ENCODE results near the gene UNC119B. TPM values are rescaled to one million over a fixed set of nuclear protein-coding genes. Genes with fewer than 3 reads are reported as not detected.

Gene UNC119B
- total RNA-seq, 2 experiments from 2014 or later: 17.2 to 27.4 TPM

- Histone ChIP-seq H3K4me3 (ENCODE audit: low read depth, low read length, poor library complexity, severe bottlenecking) (no peak overlapping the region), H4K20me1 (ENCODE audit: insufficient read depth, low read length) (no peaks in the 10 kb centered on the region), H3K79me2 (ENCODE audit: insufficient read depth, low read depth, low read length) (no peaks in the 10 kb centered on the region; the same call in 1 of the 2 replicates), H3K4me1 (ENCODE audit: insufficient read depth, low read length, poor library complexity, severe bottlenecking) (peaks cover 7% of the 10 kb centered on the region), H2AFZ (ENCODE audit: low read length) (no peak overlapping the region), H3K9me2 (ENCODE audit: insufficient read depth, low read length) (no peaks in the 10 kb centered on the region), H3K4me2 (ENCODE audit: low read length) (no peak overlapping the region), H3K36me3 (ENCODE audit: insufficient read depth, low read length) (peaks cover 35% of the 10 kb centered on the region), H3K9me3 (ENCODE audit: low read length) (no peaks in the 10 kb centered on the region), H3K27ac (ENCODE audit: low read depth, low read length, poor library complexity, severe bottlenecking) (no peak overlapping the region)
- ChIA-PET CTCF (ENCODE audit: unreplicated experiment) (no interaction called here), POLR2A (interaction anchor here (0.6 kb wide), 1 partner anchor 17 kb away, joined by 4 read pairs; no protein-coding TSS in a partner anchor)
- DNase-seq (ENCODE audit: low spot score): no peak
- intact Hi-C loops (cut with micrococcal nuclease; ENCODE audit: unreplicated experiment): no loop called here
- TF ChIP-seq CTCF (conservative IDR thresholded peaks at IDR 0.05; ENCODE audit: low read length) (no peak), EZH2phosphoT487 (IDR thresholded peaks at IDR 0.05; ENCODE audit: borderline replicate concordance, low read depth, low read length) (no peak)
- no TSS peak for BruUV-seq (replicated peaks)
Measured at GRCh38 chr12:120706029-120706428, 4.2 kb upstream of the UNC119B start.

- no peak for TF ChIP-seq CTCF (conservative IDR thresholded peaks at IDR 0.05; ENCODE audit: low read length)
- no peak for TF ChIP-seq EZH2phosphoT487 (IDR thresholded peaks at IDR 0.05; ENCODE audit: borderline replicate concordance, low read depth, low read length)
- no TSS peak for BruUV-seq (replicated peaks)
- Histone ChIP-seq H3K4me1 (ENCODE audit: insufficient read depth, low read length, poor library complexity, severe bottlenecking) (peaks cover 31% of the 10 kb centered on the region), H3K4me2 (ENCODE audit: low read length) (no peak overlapping the region), H3K9me3 (ENCODE audit: low read length) (no peaks in the 10 kb centered on the region), H3K36me3 (ENCODE audit: insufficient read depth, low read length) (peaks cover 14% of the 10 kb centered on the region), H3K27ac (ENCODE audit: low read depth, low read length, poor library complexity, severe bottlenecking) (no peak overlapping the region), H3K79me2 (ENCODE audit: insufficient read depth, low read depth, low read length) (no peaks in the 10 kb centered on the region; the same call in 1 of the 2 replicates), H3K4me3 (ENCODE audit: low read depth, low read length, poor library complexity, severe bottlenecking) (no peak overlapping the region), H4K20me1 (ENCODE audit: insufficient read depth, low read length) (no peaks in the 10 kb centered on the region), H2AFZ (ENCODE audit: low read length) (no peak overlapping the region), H3K9me2 (ENCODE audit: insufficient read depth, low read length) (no peaks in the 10 kb centered on the region)
- ChIA-PET CTCF (ENCODE audit: unreplicated experiment) (interaction anchor here (1.7 kb wide), 1 partner anchor 60 kb away, joined by 8 read pairs; no protein-coding TSS in a partner anchor), POLR2A (interaction anchor here (1.0 kb wide), 1 partner anchor 10 kb away, joined by 4 read pairs; no protein-coding TSS in a partner anchor)
- intact Hi-C loops (cut with micrococcal nuclease; ENCODE audit: unreplicated experiment): no loop called here
- DNase-seq (ENCODE audit: low spot score): no peak
Measured at GRCh38 chr12:120708651-120709050, 1.6 kb upstream of the UNC119B start.

- CTCF ChIA-PET (ENCODE audit: unreplicated experiment): interaction anchor here (1.3 kb wide), 1 partner anchor 46 kb away, joined by 4 read pairs; no protein-coding TSS in a partner anchor
- no peaks in the 10 kb centered on the region for H4K20me1 ChIP-seq (ENCODE audit: insufficient read depth, low read length)
- H3K4me1 ChIP-seq (ENCODE audit: insufficient read depth, low read length, poor library complexity, severe bottlenecking): peaks cover 37% of the 10 kb centered on the region
- H3K4me2 ChIP-seq (ENCODE audit: low read length): peak overlapping the region; percentile 84
- BruUV-seq (replicated peaks): no TSS peak
- H3K27ac ChIP-seq (ENCODE audit: low read depth, low read length, poor library complexity, severe bottlenecking): peak overlapping the region; percentile 46
- peak; percentile 65 for DNase-seq (ENCODE audit: low spot score)
- H3K4me3 ChIP-seq (ENCODE audit: low read depth, low read length, poor library complexity, severe bottlenecking): peak overlapping the region; percentile 98
- peak overlapping the region; percentile 80; the same call in 1 of the 2 replicates for H2AFZ ChIP-seq (ENCODE audit: low read length)
- H3K9me3 ChIP-seq (ENCODE audit: low read length): no peaks in the 10 kb centered on the region
- POLR2A ChIA-PET: interaction anchor here (0.6 to 2.0 kb wide), 4 partner anchors 12 to 141 kb away, joined by 3 to 6 read pairs (median 4); no protein-coding TSS in a partner anchor
- H3K9me2 ChIP-seq (ENCODE audit: insufficient read depth, low read length): no peaks in the 10 kb centered on the region
- H3K36me3 ChIP-seq (ENCODE audit: insufficient read depth, low read length): peaks cover 24% of the 10 kb centered on the region
- no peaks in the 10 kb centered on the region; the same call in 1 of the 2 replicates for H3K79me2 ChIP-seq (ENCODE audit: insufficient read depth, low read depth, low read length)
- intact Hi-C loops (cut with micrococcal nuclease; ENCODE audit: unreplicated experiment): loop anchor here (2.0 to 5.0 kb wide), 2 partner anchors 24 to 84 kb away; partner anchors contain the start of gene MLEC
- TF ChIP-seq CTCF (conservative IDR thresholded peaks at IDR 0.05; ENCODE audit: low read length): no peak
- TF ChIP-seq EZH2phosphoT487 (IDR thresholded peaks at IDR 0.05; ENCODE audit: borderline replicate concordance, low read depth, low read length): no peak
Measured at GRCh38 chr12:120710805-120711296, 593 bp downstream of the UNC119B start.

All from OCI-LY7 (cell line).